Caco-2 (cell line): ENCODE data around the gene ASIC1. TPM values are rescaled to one million over a fixed set of nuclear protein-coding genes. Genes with fewer than 3 reads are reported as not detected.

Experiments
- BruUV-seq: library from RNA; stranded (reverse); fragments of 400-500 nt; replicated peaks from 2 replicates; lab custom pipeline; 2021; lab: Mats Ljungman, UMichigan
- CTCF ChIA-PET: fragments of 300-600 bp; sonication (Branson Sonifier 250); formaldehyde crosslinking; loops from one replicate; lab custom pipeline; 2022; ENCODE audit warnings: antibody characterized with exemption; lab: Charles Lee
- POLR2A ChIA-PET: fragments of 300-600 bp; sonication (Branson Sonifier 250); formaldehyde crosslinking; loops from one replicate; lab custom pipeline; 2022; ENCODE audit warnings: antibody characterized with exemption; lab: Charles Lee
- DNase-seq, 2 experiments: peaks; one replicate each; pipeline versions ENCODE4 v3.0.0 to v3.0.0-alpha.2; 2020 to 2022
- H3K27me3 ChIP-seq: replicated peaks from 2 replicates; pipeline ENCODE4 v1.6.0; 2011; ENCODE audit warnings: low read length; ENCODE audit not compliant: control insufficient read depth, insufficient read depth
- H3K36me3 ChIP-seq: 2 replicates; pipeline ENCODE4 v1.5.1; 2011; ENCODE audit warnings: low read length; ENCODE audit not compliant: control insufficient read depth, insufficient read depth
- H3K4me1 ChIP-seq: fragments of 250-450 bp; sonication (Bioruptor Pico); 2 replicates; pipeline ENCODE4 v1.5.1; 2020; ENCODE audit warnings: mild to moderate bottlenecking
- H3K4me3 ChIP-seq: 2 replicates; pipeline ENCODE4 v1.5.1; 2011; ENCODE audit warnings: low read depth, mild to moderate bottlenecking, control low read depth, low read length
- H3K9me3 ChIP-seq: fragments of 250-450 bp; sonication (Bioruptor Pico); 2 replicates; pipeline ENCODE4 v1.5.1; 2020; ENCODE audit warnings: mild to moderate bottlenecking, moderate library complexity
- H3K27ac Mint-ChIP-seq: one replicate; pipeline ENCODE4 v1.8.0; 2022; ENCODE audit warnings: mixed read lengths; ENCODE audit not compliant: unreplicated experiment
- H3K27me3 Mint-ChIP-seq: one replicate; pipeline ENCODE4 v1.8.0; 2022; ENCODE audit warnings: mixed read lengths; ENCODE audit not compliant: insufficient read depth, unreplicated experiment
- H3K36me3 Mint-ChIP-seq: one replicate; pipeline ENCODE4 v1.8.0; 2022; ENCODE audit warnings: mild to moderate bottlenecking, mixed read lengths; ENCODE audit not compliant: insufficient read depth, unreplicated experiment
- H3K4me1 Mint-ChIP-seq: one replicate; pipeline ENCODE4 v1.8.0; 2022; ENCODE audit warnings: low read depth, mixed read lengths; ENCODE audit not compliant: unreplicated experiment
- H3K4me3 Mint-ChIP-seq: one replicate; pipeline ENCODE4 v1.8.0; 2022; ENCODE audit warnings: mild to moderate bottlenecking, moderate library complexity, mixed read lengths; ENCODE audit not compliant: unreplicated experiment
- H3K9me3 Mint-ChIP-seq: one replicate; pipeline ENCODE4 v1.8.0; 2022; ENCODE audit warnings: mixed read lengths; ENCODE audit not compliant: unreplicated experiment
- intact Hi-C: fragments of 100-400 bp; cut with micrococcal nuclease; formaldehyde crosslinking; loops from one replicate; pipeline ENCODE4 v1.10.0; 2022; ENCODE audit not compliant: unreplicated experiment
- total RNA-seq: library from RNA; stranded (reverse); gene quantifications from 2 replicates; pipeline ENCODE4 v1.2.3, GENCODE V29; 2022
- TF ChIP-seq, protein P1 (sequence below), 2 experiments: fragments of 200-600 bp in 1 of 2; IDR thresholded peaks; 1 replicate in 1 of 2; 2 replicates in 1 of 2; pipeline versions ENCODE4 v1.5.1 to v1.8.0; 2011 to 2022; ENCODE audit warnings: antibody characterized with exemption in 1 of 2, control low read depth in 1 of 2, inconsistent platforms in 1 of 2, low read depth in 1 of 2, low read length in 1 of 2, mild to moderate bottlenecking in 1 of 2, moderate library complexity in 1 of 2; ENCODE audit not compliant: insufficient read depth in 1 of 2, severe bottlenecking in 1 of 2, unreplicated experiment in 1 of 2

ASIC1 gene
- total RNA-seq, 1 experiment from 2014 or later: 17.8 TPM

DNA sequence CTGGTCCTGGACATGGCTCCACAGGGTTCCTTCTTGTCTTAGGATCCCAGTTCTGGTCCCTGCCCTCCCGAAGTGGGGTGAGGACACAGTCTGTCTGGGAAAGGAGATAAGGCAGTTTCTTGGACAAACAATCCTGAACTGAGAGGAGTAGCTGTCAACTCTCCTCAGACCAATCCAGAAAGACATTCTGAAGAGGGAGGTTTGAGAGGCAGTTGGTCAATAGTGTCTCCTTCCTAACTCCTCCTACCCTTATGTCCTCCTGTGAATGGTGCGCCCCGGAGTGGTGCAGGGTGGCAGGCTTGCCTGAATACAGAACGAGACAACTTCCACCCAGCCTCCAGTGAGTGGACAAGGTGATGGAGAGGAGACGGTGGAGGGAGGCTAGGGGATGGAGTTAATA, 15.4 kb upstream of the ASIC1 start:
- Mint-ChIP-seq H3K4me3 (no peak overlapping the region), H3K27me3 (no peaks in the 10 kb centered on the region), H3K27ac (no peak overlapping the region), H3K4me1 (peaks cover 11% of the 10 kb centered on the region), H3K36me3 (no peaks in the 10 kb centered on the region), H3K9me3 (no peaks in the 10 kb centered on the region)
- H3K9me3 ChIP-seq: no peaks in the 10 kb centered on the region
- DNase-seq: peak in 1 of 2 experiments; percentile 31
- BruUV-seq: no TSS peak
- ChIA-PET POLR2A (no interaction called here), CTCF (interaction anchor here (1.1 to 1.3 kb wide), 2 partner anchors 14 to 28 kb away, joined by 4 to 5 read pairs; no protein-coding TSS in a partner anchor)
- no peak overlapping the region for H3K4me3 ChIP-seq
- intact Hi-C loops: no loop called here
- H3K27me3 ChIP-seq: no peaks in the 10 kb centered on the region
- TF ChIP-seq, protein P1, sequence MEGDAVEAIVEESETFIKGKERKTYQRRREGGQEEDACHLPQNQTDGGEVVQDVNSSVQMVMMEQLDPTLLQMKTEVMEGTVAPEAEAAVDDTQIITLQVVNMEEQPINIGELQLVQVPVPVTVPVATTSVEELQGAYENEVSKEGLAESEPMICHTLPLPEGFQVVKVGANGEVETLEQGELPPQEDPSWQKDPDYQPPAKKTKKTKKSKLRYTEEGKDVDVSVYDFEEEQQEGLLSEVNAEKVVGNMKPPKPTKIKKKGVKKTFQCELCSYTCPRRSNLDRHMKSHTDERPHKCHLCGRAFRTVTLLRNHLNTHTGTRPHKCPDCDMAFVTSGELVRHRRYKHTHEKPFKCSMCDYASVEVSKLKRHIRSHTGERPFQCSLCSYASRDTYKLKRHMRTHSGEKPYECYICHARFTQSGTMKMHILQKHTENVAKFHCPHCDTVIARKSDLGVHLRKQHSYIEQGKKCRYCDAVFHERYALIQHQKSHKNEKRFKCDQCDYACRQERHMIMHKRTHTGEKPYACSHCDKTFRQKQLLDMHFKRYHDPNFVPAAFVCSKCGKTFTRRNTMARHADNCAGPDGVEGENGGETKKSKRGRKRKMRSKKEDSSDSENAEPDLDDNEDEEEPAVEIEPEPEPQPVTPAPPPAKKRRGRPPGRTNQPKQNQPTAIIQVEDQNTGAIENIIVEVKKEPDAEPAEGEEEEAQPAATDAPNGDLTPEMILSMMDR (IDR thresholded peaks at IDR 0.05; ENCODE audit: insufficient read depth in 1 of 2, low read depth in 1 of 2, low read length in 1 of 2, severe bottlenecking in 1 of 2, unreplicated experiment in 1 of 2): no peak
- H3K4me1 ChIP-seq: peaks cover 9% of the 10 kb centered on the region
- no peaks in the 10 kb centered on the region for H3K36me3 ChIP-seq

DNA sequence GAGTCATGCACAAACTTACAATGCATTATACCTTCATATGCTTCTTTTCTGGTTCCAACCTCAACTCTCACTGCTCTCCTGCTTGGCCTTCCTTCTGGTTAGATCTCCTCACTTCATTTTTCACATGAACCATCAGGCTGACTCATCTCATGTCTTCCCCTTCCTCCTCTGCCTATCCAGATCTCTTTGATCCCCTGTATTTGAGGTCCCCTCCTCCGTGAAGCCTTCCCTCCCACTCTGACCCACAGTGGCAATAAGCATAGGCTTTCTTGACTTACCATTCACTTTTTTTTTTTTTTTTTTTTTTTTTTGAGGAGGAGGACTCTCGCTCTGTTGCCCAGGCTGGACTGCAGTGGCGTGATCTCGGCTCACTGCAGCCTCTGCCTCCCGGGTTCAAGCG, 14.7 kb upstream of the ASIC1 start:
- POLR2A ChIA-PET: no interaction called here
- Mint-ChIP-seq H3K9me3 (no peaks in the 10 kb centered on the region), H3K27me3 (no peaks in the 10 kb centered on the region), H3K4me1 (peaks cover 11% of the 10 kb centered on the region), H3K27ac (no peak overlapping the region), H3K4me3 (no peak overlapping the region), H3K36me3 (no peaks in the 10 kb centered on the region)
- H3K4me1 ChIP-seq: peaks cover 9% of the 10 kb centered on the region
- intact Hi-C loops: no loop called here
- H3K4me3 ChIP-seq: no peak overlapping the region
- no TSS peak for BruUV-seq
- peak in 1 of 2 experiments; percentile 14 for DNase-seq
- no peaks in the 10 kb centered on the region for H3K36me3 ChIP-seq
- no peaks in the 10 kb centered on the region for H3K9me3 ChIP-seq
- CTCF ChIA-PET: interaction anchor here (1.1 to 1.2 kb wide), 2 partner anchors 28 to 76 kb away, joined by 5 to 6 read pairs; no protein-coding TSS in a partner anchor
- H3K27me3 ChIP-seq: no peaks in the 10 kb centered on the region
- TF ChIP-seq, protein P1 (IDR thresholded peaks at IDR 0.05; ENCODE audit: insufficient read depth in 1 of 2, low read depth in 1 of 2, low read length in 1 of 2, severe bottlenecking in 1 of 2, unreplicated experiment in 1 of 2): no peak

DNA sequence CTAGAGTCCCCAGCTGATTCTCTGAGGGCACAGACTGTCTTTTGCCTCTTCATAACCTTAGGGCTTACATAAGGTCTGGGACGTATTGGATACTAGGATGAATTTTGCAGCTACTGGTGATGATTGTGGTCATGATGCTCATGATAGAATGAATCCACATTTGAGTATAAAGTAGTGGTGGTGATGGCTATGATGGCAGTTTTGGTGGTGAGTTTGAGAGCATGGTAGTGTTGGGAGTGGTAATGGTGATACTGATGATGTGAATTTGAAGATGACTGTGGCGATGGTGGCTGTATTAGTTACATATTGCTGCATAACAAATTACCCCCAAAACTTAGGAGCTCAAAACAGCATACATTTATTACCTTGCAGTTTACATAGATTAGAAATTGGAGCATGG, 14.1 kb upstream of the ASIC1 start:
- Histone ChIP-seq H3K4me3 (no peak overlapping the region), H3K4me1 (peaks cover 9% of the 10 kb centered on the region), H3K36me3 (no peaks in the 10 kb centered on the region), H3K9me3 (no peaks in the 10 kb centered on the region), H3K27me3 (no peaks in the 10 kb centered on the region)
- no TSS peak for BruUV-seq
- TF ChIP-seq, protein P1 (IDR thresholded peaks at IDR 0.05; ENCODE audit: insufficient read depth in 1 of 2, low read depth in 1 of 2, low read length in 1 of 2, severe bottlenecking in 1 of 2, unreplicated experiment in 1 of 2): no peak
- ChIA-PET POLR2A (no interaction called here), CTCF (interaction anchor here (1.2 kb wide), 1 partner anchor 76 kb away, joined by 6 read pairs; no protein-coding TSS in a partner anchor)
- Mint-ChIP-seq H3K9me3 (no peaks in the 10 kb centered on the region), H3K4me3 (no peak overlapping the region), H3K27ac (no peak overlapping the region), H3K4me1 (peaks cover 11% of the 10 kb centered on the region), H3K27me3 (no peaks in the 10 kb centered on the region), H3K36me3 (no peaks in the 10 kb centered on the region)
- no peak for DNase-seq
- intact Hi-C loops: no loop called here
